PC-3 (cell line): Measurements from ENCODE around the gene ISYNA1. TPM values are rescaled to one million over a fixed set of nuclear protein-coding genes. Genes with fewer than 3 reads are reported as not detected.

Source experiments
- ATAC-seq: fragments of 200-7000 bp; cut with Tn5 transposase; 2 replicates; pipeline ENCODE4 v1.9.1; 2020; ENCODE audit warnings: mild to moderate bottlenecking, moderate library complexity
- BruUV-seq: library from RNA; stranded (reverse); fragments of 400-500 nt; replicated peaks from 2 replicates; lab custom pipeline; 2021; lab: Mats Ljungman, UMichigan
- CTCF ChIA-PET: fragments of 300-600 bp; sonication (Branson Sonifier 250); formaldehyde crosslinking; loops from one replicate; lab custom pipeline; 2022; ENCODE audit warnings: antibody characterized with exemption; lab: Charles Lee
- POLR2A ChIA-PET: fragments of 300-600 bp; sonication (Branson Sonifier 250); formaldehyde crosslinking; loops from one replicate; lab custom pipeline; 2022; ENCODE audit warnings: antibody characterized with exemption; ENCODE audit not compliant: unreplicated experiment; lab: Charles Lee
- DNase-seq: peaks from one replicate; pipeline ENCODE4 v3.0.0-alpha.2; 2015
- H2AFZ ChIP-seq: fragments of 300-600 bp; sonication (generic); 2 replicates; pipeline ENCODE4 v1.6.0; 2016; ENCODE audit warnings: antibody characterized with exemption, low read length
- H3F3A ChIP-seq: fragments of 300-600 bp; sonication (generic); one replicate; pipeline ENCODE4 v1.6.0; 2017; ENCODE audit warnings: antibody characterized with exemption, low read length, control low read depth, mild to moderate bottlenecking; ENCODE audit not compliant: unreplicated experiment
- H3K27ac ChIP-seq: fragments of 300-600 bp; sonication (generic); 2 replicates; pipeline ENCODE4 v1.5.1; 2016; ENCODE audit warnings: mild to moderate bottlenecking, low read length
- H3K27me3 ChIP-seq: fragments of 300-600 bp; sonication (generic); 2 replicates; pipeline ENCODE4 v1.6.1; 2016; ENCODE audit warnings: low read length, mixed read lengths
- H3K36me3 ChIP-seq: fragments of 300-600 bp; sonication (generic); 2 replicates; pipeline ENCODE4 v1.6.1; 2016; ENCODE audit warnings: low read depth, mixed run types, low read length, mixed read lengths
- H3K4me1 ChIP-seq: fragments of 300-600 bp; sonication (generic); 2 replicates; pipeline ENCODE4 v1.5.1; 2016; ENCODE audit warnings: low read length; ENCODE audit not compliant: insufficient read depth
- H3K4me2 ChIP-seq: fragments of 300-600 bp; sonication (generic); 2 replicates; pipeline ENCODE4 v1.6.0; 2016; ENCODE audit warnings: low read length
- H3K4me3 ChIP-seq: fragments of 300-600 bp; sonication (generic); 2 replicates; pipeline ENCODE4 v1.5.1; 2016; ENCODE audit warnings: mild to moderate bottlenecking, low read length, mixed read lengths
- H3K79me2 ChIP-seq: fragments of 300-600 bp; sonication (generic); 2 replicates; pipeline ENCODE4 v1.6.1; 2017; ENCODE audit warnings: low read length, mixed read lengths
- H3K9ac ChIP-seq: fragments of 300-600 bp; sonication (generic); 2 replicates; pipeline ENCODE4 v1.6.0; 2016; ENCODE audit warnings: mild to moderate bottlenecking, low read length
- H3K9me2 ChIP-seq: fragments of 300-600 bp; sonication (generic); replicated peaks from 2 replicates; pipeline ENCODE4 v1.6.1; 2016; ENCODE audit warnings: mixed run types, low read length, mixed read lengths
- H3K9me3 ChIP-seq: fragments of 300-600 bp; sonication (generic); 2 replicates; pipeline ENCODE4 v1.6.1; 2016; ENCODE audit warnings: low read length, mixed read lengths
- H4K20me1 ChIP-seq: fragments of 300-600 bp; sonication (generic); 2 replicates; pipeline ENCODE4 v1.6.1; 2016; ENCODE audit warnings: low read length, mixed read lengths
- EZH2 ChIP-seq: fragments of 300-600 bp; sonication (generic); IDR thresholded peaks from one replicate; pipeline ENCODE4 v1.6.1; 2017; ENCODE audit warnings: antibody characterized with exemption, mild to moderate bottlenecking, low read length; ENCODE audit not compliant: unreplicated experiment
- EZH2phosphoT487 ChIP-seq: fragments of 300-600 bp; sonication (generic); IDR thresholded peaks from 2 replicates; pipeline ENCODE4 v1.6.1; 2018; ENCODE audit warnings: mild to moderate bottlenecking, antibody characterized with exemption, low read length, borderline replicate concordance
- intact Hi-C: fragments of 100-400 bp; cut with micrococcal nuclease; formaldehyde crosslinking; loops from 2 replicates; pipeline ENCODE4 v1.9.0; 2023
- total RNA-seq: library from RNA; depleted of rRNA; stranded (reverse); fragments of >200 nt; gene quantifications from 2 replicates; pipeline ENCODE4 v1.2.3, GENCODE V29; 2014
- TF ChIP-seq, protein P1 (sequence below): fragments of 300-600 bp; sonication (generic); conservative IDR thresholded peaks from 2 replicates; pipeline ENCODE4 v1.5.1; 2017; ENCODE audit warnings: antibody characterized with exemption, low read depth, mild to moderate bottlenecking, low read length

ISYNA1 gene
- total RNA-seq, 1 experiment from 2014 or later: 19.4 TPM

DNA sequence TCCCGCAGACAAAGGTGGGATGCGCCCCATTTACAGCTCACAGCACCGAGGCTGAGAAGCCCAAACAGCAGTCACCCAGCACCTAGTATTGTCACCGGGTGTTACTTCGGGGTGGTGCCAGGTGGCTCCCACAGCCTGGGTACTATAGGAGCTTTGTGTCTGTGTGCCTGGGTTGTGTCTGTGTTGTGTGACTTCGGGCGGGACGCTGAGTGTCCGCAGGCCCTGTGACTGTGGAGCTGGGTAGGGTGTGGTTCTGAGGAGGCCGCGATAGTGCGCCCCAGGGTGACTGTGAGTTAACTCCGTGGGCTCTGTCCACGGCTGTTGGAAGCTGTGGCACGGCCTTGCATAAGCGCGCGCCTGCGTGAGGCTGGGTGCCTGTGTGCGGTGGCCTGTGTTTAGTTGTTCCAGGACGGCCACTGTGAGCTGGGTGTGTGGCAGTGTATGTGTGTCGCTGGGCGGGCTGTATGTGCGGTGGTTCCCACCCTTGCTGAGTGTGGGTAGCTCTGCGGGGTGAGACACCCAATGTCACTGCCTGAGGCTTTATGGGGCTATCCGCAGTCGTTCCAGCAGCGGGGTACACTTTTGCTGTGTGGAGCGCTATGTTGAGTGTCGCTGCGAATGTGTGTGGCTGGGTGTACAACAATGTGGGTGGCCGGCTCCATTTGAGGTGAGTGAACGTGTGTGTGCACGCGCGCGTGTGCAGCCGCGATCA is 19.3 kb downstream of the ISYNA1 start:
- POLR2A ChIA-PET: no interaction called here
- Histone ChIP-seq H3K4me2 (peak overlapping the region; percentile 99), H3K4me1 (peaks cover 37% of the 10 kb centered on the region), H3K36me3 (no peaks in the 10 kb centered on the region), H3K9me3 (no peaks in the 10 kb centered on the region), H3K9me2 (no peaks in the 10 kb centered on the region), H2AFZ (peak overlapping the region; percentile 91), H4K20me1 (peaks cover 7% of the 10 kb centered on the region; the same call in 1 of the 2 replicates), H3K9ac (no peak overlapping the region; the same call in 1 of the 2 replicates), H3K27ac (no peak overlapping the region), H3K27me3 (no peaks in the 10 kb centered on the region), H3F3A (no peaks in the 10 kb centered on the region), H3K4me3 (peak overlapping the region; percentile 91), H3K79me2 (peaks cover 41% of the 10 kb centered on the region)
- no peak for TF ChIP-seq EZH2
- TF ChIP-seq, protein P1, sequence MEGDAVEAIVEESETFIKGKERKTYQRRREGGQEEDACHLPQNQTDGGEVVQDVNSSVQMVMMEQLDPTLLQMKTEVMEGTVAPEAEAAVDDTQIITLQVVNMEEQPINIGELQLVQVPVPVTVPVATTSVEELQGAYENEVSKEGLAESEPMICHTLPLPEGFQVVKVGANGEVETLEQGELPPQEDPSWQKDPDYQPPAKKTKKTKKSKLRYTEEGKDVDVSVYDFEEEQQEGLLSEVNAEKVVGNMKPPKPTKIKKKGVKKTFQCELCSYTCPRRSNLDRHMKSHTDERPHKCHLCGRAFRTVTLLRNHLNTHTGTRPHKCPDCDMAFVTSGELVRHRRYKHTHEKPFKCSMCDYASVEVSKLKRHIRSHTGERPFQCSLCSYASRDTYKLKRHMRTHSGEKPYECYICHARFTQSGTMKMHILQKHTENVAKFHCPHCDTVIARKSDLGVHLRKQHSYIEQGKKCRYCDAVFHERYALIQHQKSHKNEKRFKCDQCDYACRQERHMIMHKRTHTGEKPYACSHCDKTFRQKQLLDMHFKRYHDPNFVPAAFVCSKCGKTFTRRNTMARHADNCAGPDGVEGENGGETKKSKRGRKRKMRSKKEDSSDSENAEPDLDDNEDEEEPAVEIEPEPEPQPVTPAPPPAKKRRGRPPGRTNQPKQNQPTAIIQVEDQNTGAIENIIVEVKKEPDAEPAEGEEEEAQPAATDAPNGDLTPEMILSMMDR: no peak
- peak; percentile 6 for ATAC-seq
- DNase-seq: no peak
- intact Hi-C loops: loop anchor here (1.0 to 10.0 kb wide), 3 partner anchors 41 to 214 kb away; partner anchors contain the start of genes IQCN and RAB3A
- no TSS peak for BruUV-seq
- CTCF ChIA-PET: interaction anchor here (0.6 to 0.7 kb wide), 2 partner anchors 90 to 139 kb away, joined by 3 read pairs; no protein-coding TSS in a partner anchor

DNA sequence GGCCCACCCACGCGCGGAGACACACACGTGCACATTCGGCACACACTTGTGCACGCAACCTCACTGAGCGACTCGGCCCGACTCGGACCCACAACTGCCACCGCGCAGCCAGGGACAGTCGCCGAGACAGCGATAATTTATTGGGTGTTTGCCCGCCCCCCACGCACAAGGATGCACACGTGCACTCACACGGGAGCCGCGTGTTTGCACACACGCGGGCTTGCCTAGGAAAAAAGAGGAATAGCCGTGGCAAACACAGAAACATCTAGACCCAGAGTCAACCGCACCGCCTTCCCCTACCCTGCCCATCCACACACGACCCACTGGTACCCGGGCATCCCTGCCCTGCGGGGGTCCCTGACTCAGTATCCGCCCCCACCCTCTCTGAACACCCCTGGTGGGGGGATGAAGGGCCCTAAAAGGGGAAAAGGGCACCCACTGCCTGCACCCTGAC is 19.9 kb downstream of the ISYNA1 start:
- TF ChIP-seq, protein P1: no peak
- TF ChIP-seq EZH2: no peak
- TF ChIP-seq EZH2phosphoT487: no peak
- Histone ChIP-seq H3K27ac (no peak overlapping the region), H4K20me1 (peaks cover 6% of the 10 kb centered on the region; the same call in 1 of the 2 replicates), H3F3A (no peaks in the 10 kb centered on the region), H3K9me3 (no peaks in the 10 kb centered on the region), H3K9me2 (no peaks in the 10 kb centered on the region), H3K27me3 (no peaks in the 10 kb centered on the region), H3K4me3 (peak overlapping the region; percentile 58; the same call in 1 of the 2 replicates), H3K79me2 (peaks cover 35% of the 10 kb centered on the region), H3K36me3 (no peaks in the 10 kb centered on the region), H3K9ac (peak overlapping the region; percentile 58; the same call in 1 of the 2 replicates), H3K4me1 (peaks cover 37% of the 10 kb centered on the region), H2AFZ (peak overlapping the region; percentile 80), H3K4me2 (peak overlapping the region; percentile 99)
- ATAC-seq: no peak; the same call in 1 of the 2 replicates
- ChIA-PET CTCF (interaction anchor here (0.6 kb wide), 1 partner anchor 89 kb away, joined by 3 read pairs; no protein-coding TSS in a partner anchor), POLR2A (no interaction called here)
- no peak for DNase-seq
- intact Hi-C loops: loop anchor here (10.0 kb wide), 2 partner anchors 143 to 213 kb away; partner anchors contain the start of genes IQCN and RAB3A
- BruUV-seq: TSS peak; percentile 19
